NCI-H2107 (cell line): ENCODE data around the gene WDR89.
"Not testable (repeated sequence)": the region's sequence is repeated elsewhere in the genome, so short reads cannot be mapped to it uniquely, and the experiment has no call there.

Experiments used
- DNase-seq: peaks from one replicate; lab custom pipeline; 2025; lab: John Stamatoyannopoulos, UW

WDR89 gene

GRCh38 chr14:63594455-63595372 lies 47.0 kb downstream of the WDR89 start:
- DNase-seq, result no peak

GRCh38 chr14:63583046-63583445 lies 58.6 kb downstream of the WDR89 start:
- not testable (repeated sequence) for DNase-seq

GRCh38 chr14:63581491-63581890 lies 60.2 kb downstream of the WDR89 start:
- no peak for DNase-seq

GRCh38 chr14:63578300-63578699 lies 63.4 kb downstream of the WDR89 start:
- no peak for DNase-seq

GRCh38 chr14:63573581-63573980 lies 68.1 kb downstream of the WDR89 start:
- no peak for DNase-seq

- DNase-seq, result no peak
Observed at GRCh38 chr14:63565448-63565847, 76.2 kb downstream of the WDR89 start.

- DNase-seq, result no peak
Observed at GRCh38 chr14:63564318-63564717, 77.4 kb downstream of the WDR89 start.

- DNase-seq, result no peak
Observed at GRCh38 chr14:63563370-63564026, 78.2 kb downstream of the WDR89 start.

- DNase-seq, result no peak
Observed at GRCh38 chr14:63562405-63562804, 79.3 kb downstream of the WDR89 start.

- no peak for DNase-seq
Observed at GRCh38 chr14:63555572-63555971, 86.1 kb downstream of the WDR89 start.

GRCh38 chr14:63551332-63551731 lies 90.3 kb downstream of the WDR89 start:
- DNase-seq, result no peak

- DNase-seq, result no peak
Observed at GRCh38 chr14:63547798-63548335, 93.8 kb downstream of the WDR89 start.
